Measurements from ENCODE around the gene MKI67. TPM values are rescaled to one million over a fixed set of nuclear protein-coding genes. Genes with fewer than 3 reads are reported as not detected.

MKI67 gene
- total and polyA plus RNA-seq, 8 donors = under 0.01 to 3.1 (median 0.47) TPM

DNA sequence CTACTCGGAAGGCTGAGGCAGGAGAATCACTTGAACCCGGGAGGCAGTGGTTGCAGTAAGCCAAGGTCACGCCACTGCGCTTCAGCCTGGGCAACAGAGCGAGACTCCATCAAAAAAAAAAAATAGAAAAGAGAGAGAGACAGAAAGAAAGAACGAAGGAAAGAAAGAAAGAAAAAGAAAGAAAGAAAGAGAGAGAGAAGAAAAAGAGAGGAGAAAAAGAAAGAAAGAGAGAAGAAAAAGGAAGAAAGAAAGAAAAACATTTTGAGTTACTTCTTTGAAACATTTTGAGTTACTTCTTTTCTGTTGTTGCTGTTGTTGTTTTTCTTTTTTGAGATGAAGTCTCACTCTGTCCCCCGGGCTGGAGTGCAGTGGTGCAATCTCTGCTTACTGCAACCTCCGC lies 2.4 kb upstream of the MKI67 start:
- whole genome bisulfite sequencing, 2 donors = 79 to 81% methylated on average over 8 of the region's 8 CpGs
- Histone ChIP-seq H3K36me3 (no peaks in the 10 kb centered on the region), H3K27ac (no peak overlapping the region), H3K4me1 (peaks cover 5 to 8% (median 6%) of the 10 kb centered on the region in 3 donors), H3K4me3 (no peak overlapping the region), H3K9me3 (no peaks in the 10 kb centered on the region), H3K27me3 (peaks cover 0 to 12% (median 3%) of the 10 kb centered on the region in 4 donors)
- intact Hi-C loops (cut with DNase I) = no loop called here
- FAIRE-seq (no peak), DNase-seq (no peak), ATAC-seq (no peak)
- TF ChIP-seq, protein P1, sequence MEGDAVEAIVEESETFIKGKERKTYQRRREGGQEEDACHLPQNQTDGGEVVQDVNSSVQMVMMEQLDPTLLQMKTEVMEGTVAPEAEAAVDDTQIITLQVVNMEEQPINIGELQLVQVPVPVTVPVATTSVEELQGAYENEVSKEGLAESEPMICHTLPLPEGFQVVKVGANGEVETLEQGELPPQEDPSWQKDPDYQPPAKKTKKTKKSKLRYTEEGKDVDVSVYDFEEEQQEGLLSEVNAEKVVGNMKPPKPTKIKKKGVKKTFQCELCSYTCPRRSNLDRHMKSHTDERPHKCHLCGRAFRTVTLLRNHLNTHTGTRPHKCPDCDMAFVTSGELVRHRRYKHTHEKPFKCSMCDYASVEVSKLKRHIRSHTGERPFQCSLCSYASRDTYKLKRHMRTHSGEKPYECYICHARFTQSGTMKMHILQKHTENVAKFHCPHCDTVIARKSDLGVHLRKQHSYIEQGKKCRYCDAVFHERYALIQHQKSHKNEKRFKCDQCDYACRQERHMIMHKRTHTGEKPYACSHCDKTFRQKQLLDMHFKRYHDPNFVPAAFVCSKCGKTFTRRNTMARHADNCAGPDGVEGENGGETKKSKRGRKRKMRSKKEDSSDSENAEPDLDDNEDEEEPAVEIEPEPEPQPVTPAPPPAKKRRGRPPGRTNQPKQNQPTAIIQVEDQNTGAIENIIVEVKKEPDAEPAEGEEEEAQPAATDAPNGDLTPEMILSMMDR (IDR thresholded peaks at IDR 0.05) = no peak

DNA sequence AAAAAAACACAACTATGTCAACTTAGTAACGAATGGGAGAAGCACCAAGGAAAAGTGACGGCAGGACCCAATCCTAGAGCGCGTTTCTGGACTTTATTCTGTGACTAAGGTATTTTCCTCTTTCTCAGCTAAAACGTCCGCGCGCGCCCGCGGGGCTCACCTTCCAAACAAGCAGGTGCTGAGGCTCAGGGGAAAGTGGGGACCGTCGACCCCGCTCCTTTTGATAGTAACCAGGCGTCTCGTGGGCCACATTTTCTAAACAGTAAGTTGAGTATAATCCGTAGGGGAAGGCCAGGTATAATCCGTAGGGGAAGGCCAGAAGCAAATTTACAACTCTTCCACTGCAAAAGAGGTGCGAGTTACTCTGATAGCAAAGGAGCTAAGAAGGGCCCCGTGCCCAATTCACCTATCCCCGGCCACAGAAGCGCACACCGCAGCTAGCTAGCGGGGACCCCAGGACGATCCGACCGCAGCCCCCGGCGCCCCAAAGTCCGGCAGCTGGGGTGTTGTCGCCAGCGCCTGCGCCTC lies 743 bp downstream of the MKI67 start:
- WGBS, 2 donors = 2% methylated on average over 31 to 33 of the region's 33 CpGs
- Histone ChIP-seq H3K27me3 (peaks cover 0 to 28% (median 4%) of the 10 kb centered on the region in 4 donors), H3K9me3 (no peaks in the 10 kb centered on the region), H3K27ac (no peak overlapping the region), H3K4me3 (peak overlapping the region; percentile 24 to 78 (median 42)), H3K4me1 (peaks cover 5 to 8% (median 6%) of the 10 kb centered on the region in 3 donors), H3K36me3 (no peaks in the 10 kb centered on the region)
- ATAC-seq = peak in 2 of 4 donors; percentile 15 to 19
- TF ChIP-seq, protein P1 (IDR thresholded peaks at IDR 0.05) = no peak
- peak in 1 of 6 donors; percentile 60 for DNase-seq
- FAIRE-seq = no peak
- intact Hi-C loops (cut with DNase I) = no loop called here

DNA sequence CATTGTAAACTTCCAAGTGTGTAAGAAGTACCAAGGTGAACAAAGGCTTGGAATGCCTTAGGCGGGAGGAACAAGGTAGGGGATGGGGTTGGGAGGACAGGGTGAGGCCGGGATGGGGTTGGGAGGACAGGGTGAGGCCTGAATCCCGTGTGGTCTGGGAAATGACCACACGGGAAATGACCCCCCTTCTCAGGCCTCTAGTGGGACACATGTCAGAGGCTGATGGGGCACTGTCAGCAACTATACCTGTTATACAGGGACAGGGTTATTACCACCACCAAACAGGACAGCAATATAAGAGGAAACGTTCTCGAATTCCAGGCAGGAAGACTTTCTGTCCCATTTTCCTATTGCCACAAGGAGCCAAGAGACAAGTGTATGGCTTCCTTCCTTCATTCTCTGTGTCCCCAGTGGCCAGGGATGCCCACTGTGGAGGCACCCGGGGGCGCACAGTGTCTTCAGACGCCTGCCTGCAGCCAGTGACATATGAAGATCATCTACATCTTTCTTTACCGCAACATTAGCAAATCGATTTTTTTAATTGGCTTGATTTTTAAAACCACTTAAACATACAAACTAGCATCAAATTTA lies 1.3 kb downstream of the MKI67 start:
- TF ChIP-seq, protein P1 (IDR thresholded peaks at IDR 0.05) = no peak
- no peaks in the 10 kb centered on the region for H3K36me3 ChIP-seq
- H3K9me3 ChIP-seq = no peaks in the 10 kb centered on the region
- ATAC-seq (no peak), DNase-seq (no peak), FAIRE-seq (no peak)
- peaks cover 0 to 28% (median 4%) of the 10 kb centered on the region in 4 donors for H3K27me3 ChIP-seq
- 38 to 47% methylated on average over 11 of the region's 11 CpGs for WGBS, 2 donors
- no peak overlapping the region for H3K27ac ChIP-seq
- peaks cover 5 to 8% (median 6%) of the 10 kb centered on the region in 3 donors for H3K4me1 ChIP-seq
- intact Hi-C loops (cut with DNase I) = no loop called here
- H3K4me3 ChIP-seq = peak overlapping the region in 1 of 4 donors; percentile 78

DNA sequence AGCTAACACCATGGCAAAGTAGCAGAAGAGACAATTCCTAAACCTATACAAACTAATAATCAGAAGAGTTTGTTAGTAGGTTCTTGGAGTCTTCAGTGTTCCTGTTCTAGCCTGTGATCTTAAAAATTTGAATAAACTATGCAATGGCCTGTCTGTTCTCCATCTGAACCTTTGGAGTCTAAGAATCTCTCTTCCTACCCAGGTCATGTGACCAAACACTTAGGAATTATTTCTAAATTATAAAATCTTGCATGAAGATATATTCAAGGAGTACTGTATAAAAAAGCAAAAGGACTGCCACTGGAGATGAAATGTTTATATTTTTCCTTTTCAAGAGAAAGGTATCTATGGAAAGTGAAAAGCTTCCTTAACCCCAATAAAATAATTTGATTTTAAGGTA lies 2.4 kb downstream of the MKI67 start:
- DNase-seq (no peak), ATAC-seq (no peak), FAIRE-seq (no peak)
- peaks cover 5 to 8% (median 6%) of the 10 kb centered on the region in 3 donors for H3K4me1 ChIP-seq
- H3K27ac ChIP-seq = no peak overlapping the region
- no peaks in the 10 kb centered on the region for H3K9me3 ChIP-seq
- H3K4me3 ChIP-seq = no peak overlapping the region
- intact Hi-C loops (cut with DNase I) = no loop called here
- TF ChIP-seq, protein P1 (IDR thresholded peaks at IDR 0.05) = no peak
- peaks cover 0 to 28% (median 4%) of the 10 kb centered on the region in 4 donors for H3K27me3 ChIP-seq
- no peaks in the 10 kb centered on the region for H3K36me3 ChIP-seq

DNA sequence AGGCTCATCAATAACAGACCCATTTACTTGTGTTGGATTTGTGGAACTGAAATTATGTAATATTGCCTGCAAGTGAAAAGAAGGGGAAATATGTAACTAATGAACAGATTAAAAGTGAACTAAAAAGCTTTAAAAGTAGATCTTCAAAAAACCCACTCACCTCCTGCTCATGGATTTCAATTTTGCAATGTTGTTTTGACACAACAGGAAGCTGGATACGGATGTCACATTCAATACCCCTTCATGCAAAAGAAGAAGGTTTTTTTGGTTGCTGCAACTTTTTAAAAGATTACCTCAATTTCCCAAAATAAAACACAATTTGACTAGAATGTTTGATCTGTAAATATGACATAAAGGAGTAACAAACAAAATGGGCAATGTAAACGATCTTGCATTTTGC lies 3.3 kb downstream of the MKI67 start:
- Histone ChIP-seq H3K27ac (no peak overlapping the region), H3K36me3 (no peaks in the 10 kb centered on the region), H3K4me3 (no peak overlapping the region), H3K9me3 (no peaks in the 10 kb centered on the region), H3K4me1 (peaks cover 5 to 8% (median 6%) of the 10 kb centered on the region in 3 donors), H3K27me3 (peaks cover 0 to 28% (median 4%) of the 10 kb centered on the region in 4 donors)
- TF ChIP-seq, protein P1 (IDR thresholded peaks at IDR 0.05) = no peak
- ATAC-seq (no peak), DNase-seq (no peak), FAIRE-seq (no peak)
- intact Hi-C loops (cut with DNase I) = no loop called here
- WGBS, 2 donors = 92% methylated on average over 2 of the region's 2 CpGs

Measured in pancreas (tissue), 10 donors.